Skeletal muscle tissue (tissue), 4 donors: ENCODE measurements around the gene SYNRG. TPM values are rescaled to one million over a fixed set of nuclear protein-coding genes. Genes with fewer than 3 reads are reported as not detected.

Experiments used
- H3K27ac ChIP-seq: one replicate; pipeline ENCODE4 v1.7.0; 2013; ENCODE audit warnings: mild to moderate bottlenecking, low read depth, low read length, inconsistent platforms
- H3K27me3 ChIP-seq, 3 donors: one replicate each; pipeline ENCODE4 v1.7.0; 2013; ENCODE audit warnings: low read length in 3 of 3; ENCODE audit not compliant: control insufficient read depth in 3 of 3, insufficient read depth in 3 of 3
- H3K36me3 ChIP-seq, 3 donors: one replicate each; pipeline ENCODE4 v1.7.0; 2013; ENCODE audit warnings: low read length in 3 of 3; ENCODE audit not compliant: control insufficient read depth in 3 of 3, insufficient read depth in 3 of 3
- H3K4me1 ChIP-seq, 3 donors: one replicate each; pipeline ENCODE4 v1.7.0; 2013; ENCODE audit warnings: low read length in 3 of 3, mild to moderate bottlenecking in 3 of 3; ENCODE audit not compliant: control insufficient read depth in 3 of 3, insufficient read depth in 3 of 3
- H3K4me3 ChIP-seq, 3 donors: one replicate each; pipeline ENCODE4 v1.7.0; 2013; ENCODE audit warnings: low read length in 3 of 3
- H3K9ac ChIP-seq, 3 donors: one replicate each; pipeline ENCODE4 v1.7.0; 2013; ENCODE audit warnings: low read length in 3 of 3, mild to moderate bottlenecking in 3 of 3, moderate library complexity in 2 of 3, low read depth in 1 of 3
- H3K9me3 ChIP-seq, 3 donors: one replicate each; pipeline ENCODE4 v1.7.0; 2013; ENCODE audit warnings: low read length in 3 of 3; ENCODE audit not compliant: control insufficient read depth in 3 of 3
- total RNA-seq: library from RNA; depleted of rRNA; stranded (reverse); fragments of >200 nt; gene quantifications from one replicate; pipeline ENCODE4 v1.2.3, GENCODE V29; 2014
- donor health status: Osteomylitis.

SYNRG gene, protein sequence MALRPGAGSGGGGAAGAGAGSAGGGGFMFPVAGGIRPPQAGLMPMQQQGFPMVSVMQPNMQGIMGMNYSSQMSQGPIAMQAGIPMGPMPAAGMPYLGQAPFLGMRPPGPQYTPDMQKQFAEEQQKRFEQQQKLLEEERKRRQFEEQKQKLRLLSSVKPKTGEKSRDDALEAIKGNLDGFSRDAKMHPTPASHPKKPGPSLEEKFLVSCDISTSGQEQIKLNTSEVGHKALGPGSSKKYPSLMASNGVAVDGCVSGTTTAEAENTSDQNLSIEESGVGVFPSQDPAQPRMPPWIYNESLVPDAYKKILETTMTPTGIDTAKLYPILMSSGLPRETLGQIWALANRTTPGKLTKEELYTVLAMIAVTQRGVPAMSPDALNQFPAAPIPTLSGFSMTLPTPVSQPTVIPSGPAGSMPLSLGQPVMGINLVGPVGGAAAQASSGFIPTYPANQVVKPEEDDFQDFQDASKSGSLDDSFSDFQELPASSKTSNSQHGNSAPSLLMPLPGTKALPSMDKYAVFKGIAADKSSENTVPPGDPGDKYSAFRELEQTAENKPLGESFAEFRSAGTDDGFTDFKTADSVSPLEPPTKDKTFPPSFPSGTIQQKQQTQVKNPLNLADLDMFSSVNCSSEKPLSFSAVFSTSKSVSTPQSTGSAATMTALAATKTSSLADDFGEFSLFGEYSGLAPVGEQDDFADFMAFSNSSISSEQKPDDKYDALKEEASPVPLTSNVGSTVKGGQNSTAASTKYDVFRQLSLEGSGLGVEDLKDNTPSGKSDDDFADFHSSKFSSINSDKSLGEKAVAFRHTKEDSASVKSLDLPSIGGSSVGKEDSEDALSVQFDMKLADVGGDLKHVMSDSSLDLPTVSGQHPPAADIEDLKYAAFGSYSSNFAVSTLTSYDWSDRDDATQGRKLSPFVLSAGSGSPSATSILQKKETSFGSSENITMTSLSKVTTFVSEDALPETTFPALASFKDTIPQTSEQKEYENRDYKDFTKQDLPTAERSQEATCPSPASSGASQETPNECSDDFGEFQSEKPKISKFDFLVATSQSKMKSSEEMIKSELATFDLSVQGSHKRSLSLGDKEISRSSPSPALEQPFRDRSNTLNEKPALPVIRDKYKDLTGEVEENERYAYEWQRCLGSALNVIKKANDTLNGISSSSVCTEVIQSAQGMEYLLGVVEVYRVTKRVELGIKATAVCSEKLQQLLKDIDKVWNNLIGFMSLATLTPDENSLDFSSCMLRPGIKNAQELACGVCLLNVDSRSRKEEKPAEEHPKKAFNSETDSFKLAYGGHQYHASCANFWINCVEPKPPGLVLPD (N-terminal part only)
- 29.2 TPM for total RNA-seq

DNA sequence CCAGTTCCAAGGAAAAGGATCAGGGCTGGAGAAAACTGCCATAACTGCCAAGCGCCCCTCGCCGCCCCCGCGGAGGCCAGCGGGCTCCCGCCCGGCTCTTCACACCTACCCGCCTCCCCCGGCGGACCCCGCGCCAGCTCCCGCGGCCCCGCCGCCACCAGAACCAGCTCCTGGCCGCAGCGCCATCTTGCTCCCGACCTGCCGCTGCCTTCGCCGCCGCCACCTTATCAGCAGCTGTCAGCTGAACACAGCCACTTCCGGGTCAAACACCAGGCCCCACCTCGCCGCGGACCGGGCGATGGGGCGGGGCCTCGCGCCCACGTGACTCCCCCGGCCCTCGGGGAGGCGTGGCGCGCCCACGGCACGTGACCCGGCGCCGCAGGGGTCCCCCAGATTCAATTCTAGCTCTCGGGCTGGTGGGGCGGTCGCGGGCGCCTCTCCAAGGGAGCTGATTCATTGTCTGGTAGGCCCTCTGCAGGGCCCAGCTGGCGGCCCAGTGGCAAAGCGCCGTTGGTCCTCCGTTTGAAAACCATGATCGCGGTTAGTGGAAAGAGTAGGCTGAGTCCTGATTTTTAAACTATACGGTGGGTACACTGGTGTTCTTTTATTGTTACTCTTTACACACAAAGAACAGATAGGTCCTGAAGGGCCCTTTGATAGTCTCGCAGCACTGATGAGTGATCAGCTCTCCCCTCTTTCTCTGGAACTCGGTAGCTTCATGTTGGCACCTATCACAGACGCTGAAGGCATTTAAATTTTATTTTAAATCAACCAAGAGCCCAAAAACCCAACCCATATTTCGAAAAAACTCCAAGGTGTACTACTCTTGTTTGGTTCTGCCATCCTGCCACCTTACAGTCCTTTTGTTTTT, at the start of gene SYNRG:
SYNRG (minus strand) TSS at position 249 of the 871 bp plus-strand sequence; CDS start at position 186, 63 bp downstream.
- Histone ChIP-seq H3K27me3 (no peaks in the 10 kb centered on the region), H3K9me3 (no peaks in the 10 kb centered on the region), H3K9ac (peak within 1 kb of the TSS; percentile 86 to 97 (median 96)), H3K4me3 (peak within 1 kb of the TSS; percentile 81 to 89 (median 85)), H3K36me3 (peaks cover 3 to 15% (median 9%) of the 10 kb centered on the region in 3 donors), H3K4me1 (peaks cover 7 to 10% (median 7%) of the 10 kb centered on the region in 3 donors), H3K27ac (peak within 1 kb of the TSS; percentile 95)

DNA sequence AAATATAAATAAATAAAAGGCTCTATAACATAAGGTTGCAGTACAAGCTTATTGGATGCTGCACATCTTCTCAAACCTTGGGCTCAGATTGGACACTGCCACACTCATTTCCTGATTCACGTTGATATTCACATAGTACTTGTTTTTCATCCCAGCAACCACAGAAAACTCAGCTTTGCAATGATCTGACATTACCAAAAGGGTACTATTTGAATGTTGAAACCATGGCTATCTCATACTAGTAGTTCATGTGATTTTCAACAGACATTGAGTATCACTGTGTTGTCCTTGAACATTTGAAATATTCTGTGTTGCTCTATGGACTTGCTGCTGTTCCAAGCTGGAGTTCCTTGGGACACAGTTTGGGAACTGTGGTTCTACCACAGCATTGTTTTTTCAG, 48.0 kb upstream of the SYNRG start:
- Histone ChIP-seq H3K36me3 (no peaks in the 10 kb centered on the region), H3K4me1 (no peaks in the 10 kb centered on the region), H3K9ac (no peak overlapping the region), H3K27ac (no peak overlapping the region), H3K27me3 (peaks cover 0 to 2% (median 0%) of the 10 kb centered on the region in 3 donors), H3K4me3 (no peak overlapping the region), H3K9me3 (no peaks in the 10 kb centered on the region)

DNA sequence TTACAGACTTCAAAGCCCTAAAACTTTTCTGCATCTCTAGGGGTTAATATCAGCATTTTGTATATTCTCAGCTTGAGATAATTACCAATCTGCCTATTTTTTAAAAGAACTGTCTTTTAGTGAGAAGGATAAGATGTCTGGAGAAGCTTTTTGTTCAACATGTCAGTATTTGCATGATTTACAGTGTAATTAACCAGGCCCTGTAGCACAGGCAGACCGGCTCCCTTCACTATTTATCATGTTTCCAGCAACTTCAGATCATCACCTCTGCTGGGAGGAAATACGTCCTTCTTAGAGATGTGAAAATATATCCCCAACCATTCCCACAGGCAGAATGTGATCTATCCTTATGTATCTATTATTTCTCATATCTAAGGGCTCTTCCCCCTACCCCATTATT, 42.6 kb upstream of the SYNRG start:
- Histone ChIP-seq H3K4me3 (no peak overlapping the region), H3K27ac (no peak overlapping the region), H3K4me1 (no peaks in the 10 kb centered on the region), H3K9ac (no peak overlapping the region), H3K9me3 (no peaks in the 10 kb centered on the region), H3K36me3 (no peaks in the 10 kb centered on the region), H3K27me3 (peaks cover 0 to 9% (median 8%) of the 10 kb centered on the region in 3 donors)

DNA sequence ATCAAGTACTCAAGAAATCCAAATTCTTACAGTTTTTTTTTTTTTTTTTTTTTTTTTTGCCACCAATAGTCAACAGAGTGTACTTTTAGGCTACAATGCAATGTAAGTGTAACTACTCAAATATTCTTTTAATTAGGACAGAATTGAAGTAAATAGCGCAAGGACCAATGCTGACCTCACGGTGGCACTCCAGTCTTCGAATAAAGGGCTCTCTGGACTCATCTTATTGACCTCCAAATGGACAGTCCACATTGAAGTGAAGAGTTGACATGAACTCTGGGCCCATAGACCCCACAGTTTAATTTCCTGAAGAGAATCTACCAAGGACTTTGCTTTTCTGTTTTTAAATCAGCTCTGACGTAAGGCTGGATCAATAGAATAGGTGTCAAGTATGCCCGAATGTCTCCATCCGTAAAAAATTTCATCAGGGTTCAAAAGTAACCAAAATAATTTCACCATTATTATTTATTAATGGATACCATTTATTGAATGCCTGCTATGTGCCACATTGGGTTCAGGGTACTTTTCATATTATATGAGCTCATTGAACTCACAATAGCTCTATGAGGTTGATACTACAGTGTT, 41.3 kb upstream of the SYNRG start:
- Histone ChIP-seq H3K36me3 (no peaks in the 10 kb centered on the region), H3K4me1 (no peaks in the 10 kb centered on the region), H3K4me3 (no peak overlapping the region), H3K27ac (no peak overlapping the region), H3K9me3 (no peaks in the 10 kb centered on the region), H3K27me3 (peaks cover 3 to 9% (median 8%) of the 10 kb centered on the region in 3 donors), H3K9ac (no peak overlapping the region)

DNA sequence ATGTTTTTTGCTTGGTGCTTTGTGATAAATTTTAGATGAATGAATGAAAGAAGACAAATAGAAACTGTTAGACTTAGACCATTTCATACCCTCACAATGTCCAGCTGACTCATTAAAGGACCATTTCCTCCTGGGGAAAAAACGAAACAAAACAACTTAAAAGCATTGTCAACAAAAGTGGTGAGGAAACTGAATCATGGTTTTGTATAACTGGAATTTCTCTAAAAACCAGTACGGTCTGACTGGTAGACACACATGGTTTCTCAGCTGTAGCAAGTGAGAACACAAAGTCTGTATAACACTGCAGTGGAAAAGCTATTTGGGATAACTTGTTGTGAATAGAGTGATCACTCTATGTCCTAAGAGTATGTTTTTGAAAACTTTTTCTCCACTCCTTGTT, 39.3 kb upstream of the SYNRG start:
- Histone ChIP-seq H3K27ac (no peak overlapping the region), H3K27me3 (peaks cover 3 to 13% (median 8%) of the 10 kb centered on the region in 3 donors), H3K9ac (no peak overlapping the region)

DNA sequence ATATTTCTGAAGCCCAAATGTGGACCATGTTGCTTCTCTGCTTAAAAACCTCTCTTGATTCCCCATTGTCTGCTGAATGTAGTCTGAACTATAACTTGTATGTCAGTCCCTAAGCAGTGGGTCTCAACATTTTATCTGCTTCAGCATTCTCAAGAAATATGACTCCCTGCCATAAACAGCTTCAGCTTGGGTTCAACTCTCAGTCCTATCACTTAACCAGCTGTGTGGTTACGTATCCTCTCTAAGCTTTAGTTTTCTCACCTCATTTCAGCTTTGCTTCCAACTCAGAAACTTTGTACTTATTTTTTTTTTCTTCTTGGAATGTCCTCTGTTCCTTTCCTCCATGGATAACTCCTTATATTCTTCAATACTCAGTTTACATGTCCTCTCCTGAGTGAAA, 38.6 kb upstream of the SYNRG start:
- Histone ChIP-seq H3K9ac (no peak overlapping the region), H3K4me3 (no peak overlapping the region), H3K27ac (no peak overlapping the region), H3K36me3 (no peaks in the 10 kb centered on the region), H3K4me1 (peaks cover 0 to 3% (median 0%) of the 10 kb centered on the region in 3 donors), H3K9me3 (no peaks in the 10 kb centered on the region), H3K27me3 (peaks cover 3 to 13% (median 8%) of the 10 kb centered on the region in 3 donors)

More for the DNA sequence above, 39.3 kb upstream of the SYNRG start:
- peaks cover 0 to 3% (median 0%) of the 10 kb centered on the region in 3 donors for H3K4me1 ChIP-seq
- H3K36me3 ChIP-seq: no peaks in the 10 kb centered on the region
- H3K9me3 ChIP-seq: no peaks in the 10 kb centered on the region
- no peak overlapping the region for H3K4me3 ChIP-seq

DNA sequence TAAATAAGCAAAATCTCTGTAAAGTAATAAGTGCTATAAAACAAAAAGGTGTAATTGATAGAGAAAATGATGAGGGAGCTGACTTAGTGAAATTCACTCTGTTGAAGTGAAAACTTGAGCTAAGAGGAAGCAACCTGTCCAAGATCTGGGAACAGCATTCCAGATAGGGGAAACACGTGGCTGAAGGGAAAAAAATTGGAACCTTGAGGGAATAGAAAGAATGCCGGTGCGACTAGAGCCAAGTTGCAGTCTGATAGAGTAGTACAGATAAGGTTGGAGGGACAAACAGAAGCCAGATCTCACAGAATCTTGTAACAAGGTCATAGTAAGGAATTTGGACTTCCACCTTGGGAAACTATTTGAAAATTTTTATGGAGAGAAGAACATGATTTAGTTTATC, 34.7 kb upstream of the SYNRG start:
- peak overlapping the region; percentile 85 to 96 (median 85) for H3K4me3 ChIP-seq
- H3K9ac ChIP-seq: peak overlapping the region in 2 of 3 donors; percentile 93 to 94
- peaks cover 3 to 13% (median 5%) of the 10 kb centered on the region in 3 donors for H3K4me1 ChIP-seq
- H3K36me3 ChIP-seq: peaks cover 4 to 12% (median 8%) of the 10 kb centered on the region in 3 donors
- H3K27ac ChIP-seq: peak overlapping the region; percentile 83
- peaks cover 3 to 12% (median 4%) of the 10 kb centered on the region in 3 donors for H3K27me3 ChIP-seq
- H3K9me3 ChIP-seq: no peaks in the 10 kb centered on the region

DNA sequence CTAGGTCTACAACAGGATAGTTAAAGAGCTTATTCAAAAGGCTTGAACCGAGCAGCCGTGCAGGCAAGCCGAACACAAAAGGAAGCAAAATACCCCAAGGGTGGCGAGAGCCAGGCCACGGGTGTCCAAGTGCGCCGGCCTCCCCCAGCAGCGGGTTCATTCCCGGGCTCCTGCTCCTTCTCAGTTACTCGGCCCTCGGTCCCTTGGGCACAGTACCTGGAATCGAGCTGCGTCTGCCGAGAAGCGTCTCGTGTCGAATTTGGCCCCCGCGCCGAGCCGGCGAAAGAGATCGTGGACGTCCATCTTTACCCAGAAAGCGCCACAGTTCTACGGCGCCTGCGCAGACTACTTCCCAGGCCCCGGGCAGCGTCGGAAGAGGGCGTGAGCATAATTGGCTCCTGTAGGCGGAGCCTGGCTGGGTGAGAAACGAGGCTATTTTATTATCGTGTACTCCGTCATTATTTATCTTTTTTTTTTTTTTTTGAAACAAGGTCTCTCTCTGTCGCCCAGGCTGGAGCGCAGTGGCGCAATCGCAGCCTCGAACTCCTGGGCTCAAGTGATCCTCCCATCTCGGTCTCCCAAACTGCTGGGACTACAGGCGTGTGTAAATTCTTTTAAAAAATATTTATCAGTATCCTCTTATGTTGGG, 34.0 kb upstream of the SYNRG start, which contains the start of gene DDX52:
DDX52 (minus strand) TSS at position 329 of the 649 bp plus-strand sequence; CDS start at position 303, 26 bp downstream.
- H3K36me3 ChIP-seq: peaks cover 4 to 12% (median 10%) of the 10 kb centered on the region in 3 donors

More for the DNA sequence above, 34.0 kb upstream of the SYNRG start, which contains the start of gene DDX52:
- Histone ChIP-seq H3K9ac (peak within 1 kb of the TSS; percentile 93 to 95 (median 94)), H3K4me1 (peaks cover 3 to 13% (median 5%) of the 10 kb centered on the region in 3 donors), H3K9me3 (no peaks in the 10 kb centered on the region), H3K27ac (peak within 1 kb of the TSS; percentile 83), H3K4me3 (peak within 1 kb of the TSS; percentile 85 to 96 (median 85)), H3K27me3 (peaks cover 0 to 9% (median 3%) of the 10 kb centered on the region in 3 donors)
